NCI-H460 (cell line): ENCODE measurements around the gene STPG1. TPM values are rescaled to one million over a fixed set of nuclear protein-coding genes. Genes with fewer than 3 reads are reported as not detected.

ENCODE experiments used
- DNase-seq: peaks from one replicate; pipeline ENCODE4 v3.0.0-alpha.2; 2016; ENCODE audit warnings: low read depth; ENCODE audit errors: extremely low read depth
- total RNA-seq: library from RNA; depleted of rRNA; stranded (reverse); fragments of >200 nt; shearing (Covaris generic); gene quantifications from 2 replicates; pipeline ENCODE4 v1.2.3, GENCODE V29; 2014; rRNA removed

The STPG1 gene
- total RNA-seq, 1 experiment from 2014 or later: 16.9 TPM

DNA sequence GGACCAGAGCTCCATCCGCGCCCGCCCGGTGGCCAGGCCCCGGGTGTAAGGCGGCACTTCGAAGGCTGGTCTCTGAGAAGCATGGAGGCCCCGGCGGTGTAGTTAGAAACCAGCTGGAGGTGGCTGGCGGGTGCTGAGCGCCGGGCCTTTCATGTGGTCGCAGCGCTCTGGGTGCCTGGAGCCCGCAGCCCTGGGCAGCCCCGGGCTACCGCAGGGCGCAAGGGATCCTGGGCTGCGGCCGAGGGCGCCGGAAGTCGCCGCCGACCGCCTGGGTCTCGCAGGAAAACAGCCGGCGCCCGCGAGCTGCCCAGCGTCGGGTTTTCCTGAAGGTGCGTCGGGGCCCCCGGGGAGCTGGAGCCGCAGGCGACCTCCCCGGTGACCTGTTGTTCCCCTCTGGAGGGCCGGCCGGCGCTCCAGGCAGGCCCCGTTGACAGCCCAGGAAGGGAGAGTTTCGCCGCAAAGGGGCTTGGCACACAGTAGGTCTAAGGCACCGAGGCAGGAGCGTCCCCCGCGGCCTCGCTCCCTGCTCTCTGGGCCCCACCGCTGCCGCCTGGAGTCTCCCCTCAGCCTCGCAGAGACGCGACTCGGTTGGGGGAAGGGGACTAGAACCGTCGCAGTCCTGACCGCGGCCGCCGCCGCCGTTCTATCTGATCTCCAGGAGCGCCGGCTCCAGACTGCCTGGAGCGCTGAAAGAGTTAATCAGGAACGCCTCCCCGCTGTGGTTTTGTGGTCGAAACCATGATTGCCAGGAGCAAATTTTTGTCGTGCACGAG is 91.7 kb downstream of the STPG1 start:
- DNase-seq: no peak

DNA sequence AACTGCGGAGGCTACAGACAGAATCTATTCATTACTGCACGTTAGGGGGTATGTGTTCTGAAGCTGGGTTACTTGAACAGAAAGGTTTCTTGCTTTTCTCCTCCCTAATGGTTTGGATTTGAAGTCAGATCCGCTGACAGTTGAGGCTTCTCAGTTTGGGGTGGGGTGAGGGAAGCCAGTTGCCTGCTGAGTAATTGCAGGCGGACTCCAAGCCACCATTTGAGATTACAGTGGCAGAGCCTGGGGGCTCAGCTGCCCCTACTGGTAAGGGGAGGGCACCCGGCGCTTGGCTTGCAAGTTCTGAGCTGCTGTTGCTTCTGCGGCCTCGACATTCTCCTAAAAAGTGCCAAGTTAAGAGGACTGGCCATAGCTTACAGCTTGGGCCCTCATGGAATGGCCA is 92.5 kb downstream of the STPG1 start:
- no peak for DNase-seq

DNA sequence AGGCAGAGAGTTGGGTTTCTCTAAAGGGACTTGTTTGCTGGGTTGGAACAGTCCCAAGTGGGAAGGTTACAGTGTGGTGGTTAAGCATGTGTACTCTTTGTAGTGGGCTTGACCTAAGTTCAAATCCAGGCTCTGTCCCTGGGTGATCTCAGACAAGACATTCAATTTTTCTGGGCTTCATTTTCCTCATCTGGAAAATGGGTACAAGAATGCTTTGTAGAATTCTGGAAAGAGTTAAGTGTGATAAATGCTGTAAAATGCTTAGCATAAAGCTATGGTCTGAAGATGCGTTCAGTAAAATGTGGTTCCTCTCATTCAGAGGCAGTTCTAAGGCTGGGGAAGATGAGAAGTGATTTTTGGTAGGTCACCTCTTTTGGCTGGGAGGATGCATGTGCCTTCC is 93.6 kb downstream of the STPG1 start:
- no peak for DNase-seq

DNA sequence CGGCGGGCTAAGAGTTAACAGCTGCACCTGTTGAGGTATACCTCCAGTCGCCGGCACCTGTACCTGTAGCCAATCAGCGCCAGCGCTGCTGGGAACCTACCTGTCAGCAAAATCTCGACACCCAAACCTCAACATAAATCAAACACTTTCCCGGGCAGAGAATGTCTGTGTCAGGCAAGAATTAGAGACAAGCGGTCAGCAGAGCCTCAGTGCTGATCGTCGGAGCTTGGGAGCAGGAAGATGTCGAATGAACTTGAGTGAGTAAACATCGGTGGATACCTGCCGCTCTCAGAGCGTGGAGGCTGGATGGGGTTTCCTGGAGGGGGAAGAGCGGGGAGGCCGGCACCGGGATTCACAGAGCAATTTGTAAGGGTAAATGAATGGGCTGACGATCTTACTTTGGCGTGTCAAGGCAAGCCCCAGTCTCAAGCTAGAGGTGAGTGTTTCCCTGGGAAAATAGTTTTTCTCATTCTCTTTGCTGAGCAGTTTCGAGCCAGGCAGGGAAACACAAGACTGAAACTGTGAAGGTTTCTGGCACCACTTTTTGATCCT is 94.2 kb downstream of the STPG1 start, which contains the start of gene GRHL3:
GRHL3 (plus strand) TSS at position 46 of the 552 bp plus-strand sequence; CDS start at position 241, 195 bp downstream.
- no peak for DNase-seq

DNA sequence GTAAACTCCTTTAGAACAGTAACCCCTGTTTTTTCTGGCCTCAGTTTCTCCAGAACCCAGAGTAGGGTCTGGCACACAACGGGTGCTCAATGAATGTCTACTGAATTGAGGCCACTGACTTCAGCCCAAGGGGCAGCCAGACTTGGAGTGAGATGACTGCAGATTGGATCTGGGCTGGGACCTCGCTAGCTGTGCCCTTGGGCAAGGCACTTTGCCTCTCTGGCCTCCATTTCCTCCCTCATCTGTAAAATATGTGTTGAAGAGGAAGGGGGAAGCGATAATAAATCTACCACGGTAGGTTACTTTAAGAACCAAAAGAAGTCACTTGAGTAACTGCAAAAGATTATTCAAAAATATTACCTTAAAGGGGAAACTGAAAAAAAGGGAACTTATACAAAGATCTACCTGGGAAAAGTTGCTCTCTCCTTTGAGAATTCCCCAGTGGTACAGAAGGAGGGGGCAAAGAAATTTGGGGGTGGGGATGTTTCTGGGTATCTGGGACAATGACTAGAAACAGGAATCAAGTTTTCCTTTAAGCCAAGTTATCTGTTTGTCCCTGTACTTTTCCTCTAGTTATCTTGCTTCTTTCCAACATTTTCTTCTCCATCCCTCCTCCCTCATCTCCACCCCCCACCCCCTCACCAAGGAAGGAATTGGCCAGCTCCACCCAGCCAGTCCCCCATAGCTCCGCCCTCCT is 94.8 kb downstream of the STPG1 start:
- no peak for DNase-seq

DNA sequence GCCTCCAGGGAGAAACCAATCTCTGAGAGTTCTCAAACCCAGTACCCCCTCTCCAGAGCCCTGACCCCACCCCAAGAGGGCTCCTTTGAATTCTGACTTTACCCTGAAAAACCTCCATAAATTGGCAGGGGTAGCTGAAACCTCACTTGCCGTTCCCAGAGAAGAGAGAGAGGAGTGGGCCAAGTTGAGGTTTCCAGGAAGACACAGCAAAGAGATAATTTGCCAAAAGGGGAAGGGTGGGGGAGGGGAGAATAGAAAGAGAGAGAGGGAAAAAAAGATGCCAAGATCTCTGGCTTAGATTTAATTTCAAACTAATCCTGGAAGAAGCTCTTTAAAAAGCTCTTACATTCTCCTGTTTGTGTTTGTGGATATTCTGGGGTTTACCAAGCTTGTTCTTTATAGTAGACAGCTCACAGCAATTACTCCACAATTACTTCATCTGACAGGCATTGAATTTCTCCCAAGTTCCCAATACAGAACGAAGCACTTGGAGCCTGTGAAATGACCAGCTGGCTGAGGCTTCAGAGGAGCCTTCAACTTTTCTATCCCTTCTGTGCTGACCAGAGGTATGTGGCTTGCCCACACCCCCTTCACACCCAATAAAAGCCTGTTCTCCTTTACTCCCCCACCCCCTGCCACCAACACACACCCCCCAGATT is 95.5 kb downstream of the STPG1 start:
- DNase-seq: no peak

DNA sequence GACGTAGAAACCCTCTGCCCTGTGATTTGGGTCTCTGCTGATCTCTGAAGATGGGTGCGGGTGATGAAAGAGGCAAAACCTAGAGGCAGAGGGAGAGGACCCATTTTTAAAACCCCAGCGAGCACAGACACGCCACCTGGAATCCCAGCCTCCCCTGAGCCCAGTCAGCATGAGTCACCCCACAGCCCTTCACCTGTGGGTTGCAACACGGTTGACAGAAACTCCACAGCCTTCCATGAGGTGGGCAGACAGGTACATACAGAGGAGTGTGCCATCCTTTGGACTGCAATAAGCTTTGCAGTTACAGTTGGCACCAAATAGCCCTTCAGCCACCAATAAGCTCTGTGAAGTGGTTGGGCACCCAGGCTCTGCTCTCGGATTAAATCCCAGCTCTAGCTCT is 96.5 kb downstream of the STPG1 start:
- no peak for DNase-seq

DNA sequence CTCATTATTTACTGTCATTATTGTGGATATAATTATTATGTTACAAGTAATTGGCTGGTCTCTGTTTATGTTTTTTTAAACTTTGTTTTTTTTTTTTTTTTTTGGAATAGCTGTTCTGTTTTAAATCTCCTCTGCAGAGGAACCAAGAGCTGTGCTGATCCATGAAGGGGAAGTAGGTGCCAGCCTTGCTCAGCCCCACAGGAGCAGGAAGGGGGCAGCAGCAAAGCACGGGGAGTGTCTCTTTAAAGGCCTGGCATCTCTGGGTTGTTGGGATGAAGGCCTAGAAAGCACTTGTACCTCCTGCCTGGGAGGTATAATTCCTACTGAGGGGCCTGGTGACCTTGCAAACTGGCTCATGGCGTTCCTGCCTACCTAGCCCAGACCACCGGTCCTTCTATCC is 96.9 kb downstream of the STPG1 start:
- DNase-seq: no peak

DNA sequence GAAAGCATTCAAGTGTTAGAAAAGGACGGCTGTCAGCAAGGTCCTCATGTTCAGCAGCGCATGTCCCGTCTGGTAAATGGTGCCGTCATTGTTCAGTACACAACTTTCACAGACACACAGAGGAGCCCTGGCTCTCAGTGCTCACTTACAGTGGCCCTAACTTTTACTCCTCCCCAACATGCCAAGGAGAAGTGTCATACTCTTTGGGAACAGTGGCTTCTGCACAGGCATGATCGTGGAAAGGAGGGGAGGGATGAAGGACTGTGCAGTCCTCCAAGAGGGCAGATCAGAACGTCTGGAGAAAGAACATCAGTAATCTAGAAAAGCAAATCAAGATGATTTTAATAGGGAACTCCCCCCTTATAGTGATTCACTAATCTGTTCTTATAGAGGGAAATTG is 98.2 kb downstream of the STPG1 start:
- no peak for DNase-seq

DNA sequence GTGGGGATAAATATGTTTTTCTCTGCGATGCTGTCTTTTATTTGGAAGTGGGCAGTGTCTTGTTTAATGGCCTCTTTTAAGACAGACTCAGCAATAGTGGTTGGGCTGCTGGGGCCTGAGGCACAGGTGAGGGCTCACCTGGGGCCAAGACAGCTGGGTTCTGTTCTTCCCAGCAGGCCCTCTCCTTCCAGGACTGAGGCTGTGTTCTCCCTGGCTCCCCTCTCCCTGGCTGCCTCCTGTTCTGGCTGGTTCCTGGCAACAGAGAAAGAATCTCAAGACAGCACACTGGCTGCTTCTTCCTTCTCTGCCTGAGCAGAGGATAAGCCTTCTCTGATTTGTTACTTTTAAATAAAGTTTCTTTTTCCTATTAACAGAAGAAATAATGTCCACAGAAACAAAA is 101.8 kb downstream of the STPG1 start:
- no peak for DNase-seq

DNA sequence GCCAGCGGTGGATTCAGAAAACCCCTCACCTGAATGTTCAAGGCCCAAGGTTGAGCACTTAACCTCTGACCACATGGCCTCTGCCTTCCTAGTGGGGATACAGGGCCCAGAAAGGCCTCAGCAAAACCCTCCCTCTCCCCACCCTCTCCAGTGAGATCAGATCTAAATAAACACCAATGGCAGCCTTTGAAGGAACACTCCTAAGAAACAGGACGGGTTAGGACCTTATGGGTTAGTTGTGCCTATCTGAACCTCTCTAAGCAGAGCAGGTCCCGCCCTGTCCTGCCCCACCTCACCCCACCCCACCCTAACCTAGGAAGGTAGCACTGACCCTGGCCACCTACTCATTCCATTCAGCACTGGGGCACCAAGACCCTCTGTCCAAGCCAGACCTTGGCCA is 102.3 kb downstream of the STPG1 start:
- no peak for DNase-seq

DNA sequence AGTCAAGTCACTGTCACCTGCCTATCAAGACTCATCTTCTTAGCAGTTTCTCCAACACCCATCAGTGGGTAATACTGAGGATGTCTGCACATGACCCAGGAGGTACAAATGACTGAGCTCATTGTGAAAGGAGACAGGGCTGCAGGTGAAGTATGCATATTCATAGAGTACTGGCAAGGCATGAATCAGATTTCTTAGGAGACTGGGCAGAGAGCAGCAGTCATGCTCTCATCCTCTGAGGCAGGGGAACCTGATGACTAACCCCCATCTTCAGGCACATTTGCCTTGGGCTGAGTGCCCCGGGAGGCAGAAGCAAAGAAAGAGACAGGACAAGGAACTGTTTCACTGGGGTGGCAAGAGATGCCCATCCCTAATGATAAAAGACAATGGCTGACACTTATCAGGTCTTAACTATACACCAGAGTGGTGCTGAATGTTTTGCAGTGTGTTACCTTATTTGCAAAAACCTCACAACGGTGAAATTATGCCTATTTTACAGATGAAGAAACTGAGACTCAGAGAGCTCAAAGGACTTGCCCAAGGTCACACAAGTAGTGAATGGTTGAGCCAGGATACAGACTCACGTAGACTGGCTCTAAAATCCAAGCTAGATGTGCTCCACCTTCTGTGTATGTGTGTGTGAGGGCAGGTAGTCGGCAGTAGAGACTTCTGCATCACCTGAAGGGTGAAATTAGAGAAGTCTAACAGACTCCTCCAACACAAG is 103.7 kb downstream of the STPG1 start:
- DNase-seq: no peak

DNA sequence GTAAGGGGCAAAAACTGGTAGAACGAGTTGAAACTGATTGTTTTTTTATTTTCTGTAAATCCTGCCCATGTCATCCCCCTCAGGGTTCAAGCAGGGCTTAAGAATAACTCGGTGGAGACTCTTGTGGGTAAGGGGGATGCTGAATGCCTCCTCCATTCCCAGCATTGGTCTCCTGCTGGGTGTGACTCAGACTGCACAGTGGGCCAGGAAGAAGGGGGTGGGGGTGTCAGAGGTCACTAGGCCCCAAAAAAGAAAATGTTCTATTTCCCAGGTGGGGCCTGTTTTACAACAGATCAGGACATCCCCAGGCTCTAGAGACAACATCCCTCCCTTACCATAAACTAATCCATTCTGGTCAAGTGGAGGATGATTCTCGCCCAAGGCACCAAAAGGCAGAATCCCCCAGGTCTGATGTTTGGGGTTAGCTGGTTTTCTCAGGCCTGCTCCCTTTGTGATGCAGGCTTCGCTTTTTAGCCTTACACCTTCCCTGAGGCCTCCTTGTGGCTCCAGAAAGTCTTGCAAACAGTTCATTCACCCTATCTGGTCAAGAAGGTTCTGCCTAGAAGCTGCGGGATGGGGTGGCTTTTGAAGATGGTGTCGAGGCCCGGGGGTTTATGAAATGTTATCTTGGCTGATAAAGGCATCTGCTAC is 105.1 kb downstream of the STPG1 start:
- DNase-seq: peak; percentile 30

Other genes starting within 250 kb of the STPG1 start
- 2.6 and 3.2 TPM in 2 replicates for gene IFNLR1, start 226.5 kb downstream of the STPG1 start, total RNA-seq
- 3.1 and 3.3 TPM in 2 replicates for gene GRHL3, start 94.4 kb downstream of the STPG1 start, total RNA-seq
- gene NIPAL3, start 2.0 kb upstream of the STPG1 start, total RNA-seq: 18.1 and 23.0 TPM in 2 replicates
- 34.6 and 36.7 TPM in 2 replicates for gene RCAN3, start 89.1 kb upstream of the STPG1 start, total RNA-seq
- gene NCMAP, start 142.3 kb upstream of the STPG1 start, total RNA-seq: 1.3 and 1.6 TPM in 2 replicates
- gene SRRM1, start 229.5 kb upstream of the STPG1 start, total RNA-seq: 50.4 and 50.9 TPM in 2 replicates